Neural cell (in vitro differentiated cells): ENCODE data around the gene ZNF555. TPM values are rescaled to one million over a fixed set of nuclear protein-coding genes. Genes with fewer than 3 reads are reported as not detected.

Experiments
- H2AFZ ChIP-seq: fragments of 200-600, 300-800 bp; sonication (generic), shearing (Covaris generic); 2 replicates; pipeline ENCODE4 v1.6.0; 2014; ENCODE audit warnings: low read depth, mild to moderate bottlenecking, antibody characterized with exemption, low read length, moderate library complexity
- H3F3A ChIP-seq: fragments of 200-600 bp; shearing (Covaris generic); 2 replicates; pipeline ENCODE4 v1.6.1; 2016; ENCODE audit warnings: mild to moderate bottlenecking, moderate library complexity, mixed read lengths, antibody characterized with exemption, low read length; ENCODE audit not compliant: insufficient read depth, poor library complexity, severe bottlenecking
- H3K27ac ChIP-seq: fragments of 200-600, 300-800 bp; sonication (generic), shearing (Covaris generic); 2 replicates; pipeline ENCODE4 v1.5.1; 2014; ENCODE audit warnings: mild to moderate bottlenecking, low read length, moderate library complexity
- H3K27me3 ChIP-seq: fragments of 300-800, 200-600 bp; sonication (generic), shearing (Covaris generic); 2 replicates; pipeline ENCODE4 v1.6.0; 2014; ENCODE audit warnings: mild to moderate bottlenecking, low read depth, low read length, moderate library complexity; ENCODE audit not compliant: insufficient read depth
- H3K36me3 ChIP-seq: fragments of 300-800, 200-600 bp; sonication (generic), shearing (Covaris generic); 2 replicates; pipeline ENCODE4 v1.5.1; 2014; ENCODE audit warnings: mild to moderate bottlenecking, antibody characterized with exemption, low read length, moderate library complexity; ENCODE audit not compliant: insufficient read depth
- H3K4me2 ChIP-seq: fragments of 300-800, 200-600 bp; sonication (generic), shearing (Covaris generic); 2 replicates; pipeline ENCODE4 v1.6.0; 2014; ENCODE audit warnings: mild to moderate bottlenecking, low read length
- H3K4me3 ChIP-seq: fragments of 300-800, 200-600 bp; sonication (generic), shearing (Covaris generic); 2 replicates; pipeline ENCODE4 v1.5.1; 2014; ENCODE audit warnings: mild to moderate bottlenecking, low read length, moderate library complexity
- H3K79me2 ChIP-seq: fragments of 200-600 bp; shearing (Covaris generic); replicated peaks from 2 replicates; pipeline ENCODE4 v1.6.0; 2014; ENCODE audit warnings: mild to moderate bottlenecking, low read length, moderate library complexity; ENCODE audit not compliant: insufficient read depth
- H3K9ac ChIP-seq: fragments of 300-800, 200-600 bp; sonication (generic), shearing (Covaris generic); 2 replicates; pipeline ENCODE4 v1.6.1; 2016; ENCODE audit warnings: mild to moderate bottlenecking, low read length, mixed read lengths
- H3K9me2 ChIP-seq: fragments of 200-600 bp; shearing (Covaris generic); 2 replicates; pipeline ENCODE4 v1.6.1; 2016; ENCODE audit warnings: mild to moderate bottlenecking, low read length, mixed read lengths; ENCODE audit not compliant: insufficient read depth
- H3K9me3 ChIP-seq: fragments of 200-600, 300-800 bp; sonication (generic), shearing (Covaris generic); 2 replicates; pipeline ENCODE4 v1.6.1; 2016; ENCODE audit warnings: mild to moderate bottlenecking, mixed run types, low read length, moderate library complexity, mixed read lengths
- H4K20me1 ChIP-seq: fragments of 200-600 bp; shearing (Covaris generic); 2 replicates; pipeline ENCODE4 v1.6.1; 2016; ENCODE audit warnings: mild to moderate bottlenecking, mixed run types; ENCODE audit not compliant: insufficient read depth
- CTCF ChIP-seq: fragments of 450-650 bp; IDR thresholded peaks from 2 replicates; pipeline ENCODE4 v1.5.1; 2014; ENCODE audit warnings: antibody characterized with exemption, mild to moderate bottlenecking, moderate library complexity; ENCODE audit not compliant: poor library complexity, severe bottlenecking
- EP300 ChIP-seq: fragments of 450-650 bp; conservative IDR thresholded peaks from 2 replicates; pipeline ENCODE4 v1.6.1; 2014; ENCODE audit warnings: antibody characterized with exemption, mild to moderate bottlenecking, moderate library complexity; ENCODE audit not compliant: poor library complexity, severe bottlenecking
- EZH2 ChIP-seq: fragments of 200-600, 300-800 bp; shearing (Covaris generic), sonication (generic); IDR thresholded peaks from 2 replicates; pipeline ENCODE4 v1.6.1; 2014; ENCODE audit warnings: antibody characterized with exemption, low read length, borderline replicate concordance, mild to moderate bottlenecking; ENCODE audit not compliant: insufficient read depth, poor library complexity, severe bottlenecking
- MXI1 ChIP-seq: fragments of 450-650 bp; conservative IDR thresholded peaks from 2 replicates; pipeline ENCODE4 v1.6.1; 2014; ENCODE audit warnings: antibody characterized with exemption, mild to moderate bottlenecking; ENCODE audit not compliant: poor library complexity, severe bottlenecking
- POLR2AphosphoS5 ChIP-seq: IDR thresholded peaks from 2 replicates; pipeline ENCODE4 v1.6.1; 2012
- RAD21 ChIP-seq: fragments of 450-650 bp; conservative IDR thresholded peaks from 2 replicates; pipeline ENCODE4 v1.6.1; 2014; ENCODE audit warnings: antibody characterized with exemption, mild to moderate bottlenecking, moderate library complexity
- REST ChIP-seq: IDR thresholded peaks from 2 replicates; pipeline ENCODE4 v1.6.1; 2012; ENCODE audit warnings: borderline replicate concordance
- SMC3 ChIP-seq: fragments of 450-650 bp; conservative IDR thresholded peaks from 2 replicates; pipeline ENCODE4 v1.6.1; 2014; ENCODE audit warnings: antibody characterized with exemption, mild to moderate bottlenecking, moderate library complexity; ENCODE audit not compliant: poor library complexity
- TAF1 ChIP-seq: IDR thresholded peaks from 2 replicates; pipeline ENCODE4 v1.6.1; 2012; ENCODE audit warnings: low read depth
- polyA plus RNA-seq: library from polyadenylated mRNA; depleted of rRNA; stranded (reverse); fragments of >200 nt; gene quantifications from 2 replicates; pipeline ENCODE4 v1.2.3, GENCODE V29; 2014

Gene ZNF555
- polyA plus RNA-seq, 1 donor from 2014 or later, result 6.5 TPM

- Histone ChIP-seq H3K4me2 (no peak overlapping the region), H3K27me3 (no peaks in the 10 kb centered on the region), H2AFZ (no peak overlapping the region), H3F3A (no peaks in the 10 kb centered on the region), H4K20me1 (no peaks in the 10 kb centered on the region), H3K27ac (no peak overlapping the region), H3K9me2 (no peaks in the 10 kb centered on the region), H3K36me3 (no peaks in the 10 kb centered on the region), H3K79me2 (no peaks in the 10 kb centered on the region), H3K9me3 (no peaks in the 10 kb centered on the region), H3K9ac (no peak overlapping the region), H3K4me3 (no peak overlapping the region)
- TF ChIP-seq REST (no peak), RAD21 (no peak), EZH2 (no peak), CTCF (no peak), EP300 (no peak), POLR2AphosphoS5 (no peak), MXI1 (no peak), TAF1 (no peak), SMC3 (no peak)
Observed at GRCh38 chr19:2798733-2799132, 42.5 kb upstream of the ZNF555 start.

- H3K9me2 ChIP-seq, result no peaks in the 10 kb centered on the region
- no peaks in the 10 kb centered on the region for H3K79me2 ChIP-seq
- no peak overlapping the region for H3K27ac ChIP-seq
- H3K9ac ChIP-seq, result no peak overlapping the region
- no peak overlapping the region for H3K4me2 ChIP-seq
- no peak overlapping the region for H3K4me3 ChIP-seq
- H2AFZ ChIP-seq, result no peak overlapping the region
- no peaks in the 10 kb centered on the region for H3K9me3 ChIP-seq
- H3K27me3 ChIP-seq, result no peaks in the 10 kb centered on the region
- no peaks in the 10 kb centered on the region for H4K20me1 ChIP-seq
- no peaks in the 10 kb centered on the region for H3K36me3 ChIP-seq
- no peak for TF ChIP-seq POLR2AphosphoS5
- no peak for TF ChIP-seq SMC3
- no peak for TF ChIP-seq EZH2
- no peak for TF ChIP-seq TAF1
- TF ChIP-seq RAD21, result no peak
- TF ChIP-seq EP300, result no peak
- no peak for TF ChIP-seq MXI1
- no peak for TF ChIP-seq REST
- no peak for TF ChIP-seq CTCF
- H3F3A ChIP-seq, result no peaks in the 10 kb centered on the region
Observed at GRCh38 chr19:2799273-2800020, 41.8 kb upstream of the ZNF555 start.
